Uterus (tissue), 4 donors: ENCODE results near the gene GSAP. TPM values are rescaled to one million over a fixed set of nuclear protein-coding genes. Genes with fewer than 3 reads are reported as not detected.

ENCODE experiments used
- DNase-seq, 2 donors: peaks; one replicate each; pipeline ENCODE4 v3.0.0-alpha.2; 2019 to 2020
- H3K27ac ChIP-seq, 2 donors: fragments of 200-600 bp; sonication (generic); 1 replicate in 1 of 2; 2 replicates in 1 of 2; pipeline ENCODE4 v1.5.1; 2016 to 2018
- H3K27me3 ChIP-seq, 2 donors: fragments of 200-600 bp; sonication (generic); one replicate each; pipeline ENCODE4 v1.5.1; 2018 to 2019; ENCODE audit warnings: control low read depth in 1 of 2
- H3K36me3 ChIP-seq, 2 donors: fragments of 200-600 bp; sonication (generic); one replicate each; pipeline ENCODE4 v1.5.1; 2019; ENCODE audit warnings: control low read depth in 1 of 2
- H3K4me1 ChIP-seq, 2 donors: fragments of 200-600 bp; sonication (generic); one replicate each; pipeline ENCODE4 v1.5.1; 2018 to 2019; ENCODE audit warnings: control low read depth in 1 of 2
- H3K4me3 ChIP-seq, 2 donors: fragments of 200-600 bp; sonication (generic); 1 replicate in 1 of 2; 2 replicates in 1 of 2; pipeline ENCODE4 v1.5.1; 2018 to 2019; ENCODE audit warnings: mild to moderate bottlenecking in 1 of 2
- H3K9me3 ChIP-seq, 2 donors: fragments of 200-600 bp; sonication (generic); one replicate each; pipeline ENCODE4 v1.5.1; 2019; ENCODE audit warnings: control low read depth in 1 of 2
- POLR2A ChIP-seq, 2 donors: fragments of 450-650 bp; IDR thresholded peaks; one replicate each; pipeline ENCODE4 v1.6.1; 2016; ENCODE audit warnings: antibody characterized with exemption in 2 of 2, mild to moderate bottlenecking in 1 of 2, moderate library complexity in 1 of 2
- intact Hi-C: fragments of 100-400 bp; cut with DNase I; formaldehyde crosslinking; loops from one replicate; pipeline ENCODE4 v1.15.1; 2023; ENCODE audit warnings: low total_unique reads
- total RNA-seq, 4 donors: library from RNA; depleted of rRNA in 3 of 4; stranded (reverse); fragments of >200 nt in 3 of 4; gene quantifications; one replicate each; pipeline versions ENCODE4 v1.1.0 to v1.2.4, GENCODE V29; 2014 to 2023
- TF ChIP-seq, protein P1 (sequence below), 4 experiments: fragments of 200-600 bp in 2 of 4; fragments of 450-650 bp in 2 of 4; sonication (generic) in 2 of 4; IDR thresholded peaks; one replicate each; pipeline ENCODE4 v1.5.1; 2016 to 2019; ENCODE audit warnings: antibody characterized with exemption in 4 of 4, mild to moderate bottlenecking in 2 of 4, moderate library complexity in 1 of 4
- donor health status: DM: yes; HTN: yes; CAD: no.

The GSAP gene
- total RNA-seq, 4 donors from 2014 or later, result 3.6 to 24.1 (median 13.1) TPM

DNA sequence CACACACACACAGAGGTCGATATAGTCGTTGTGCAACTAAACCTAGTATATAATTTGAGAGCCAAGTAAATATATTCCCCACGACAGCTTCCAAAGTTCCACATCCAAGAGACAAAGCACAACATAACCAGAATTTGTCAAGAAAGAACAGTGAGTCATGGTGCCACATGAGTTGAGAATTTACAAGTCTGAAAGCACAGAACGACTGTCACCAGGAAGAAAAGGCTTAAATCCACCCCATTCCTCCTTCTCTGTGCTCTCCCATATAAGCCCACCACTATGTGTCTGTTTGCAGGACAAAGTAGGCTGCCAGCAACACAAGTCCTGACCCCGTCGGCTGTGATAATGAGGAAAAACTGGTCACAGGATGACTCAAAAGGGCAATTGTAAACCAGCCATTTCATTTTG, 32.8 kb downstream of the GSAP start:
- H3K36me3 ChIP-seq, result no peaks in the 10 kb centered on the region
- H3K27ac ChIP-seq, result no peak overlapping the region
- intact Hi-C loops, result no loop called here
- no peaks in the 10 kb centered on the region for H3K4me1 ChIP-seq
- no peak overlapping the region for H3K4me3 ChIP-seq
- DNase-seq, result no peak
- no peaks in the 10 kb centered on the region for H3K27me3 ChIP-seq
- TF ChIP-seq, protein P1, sequence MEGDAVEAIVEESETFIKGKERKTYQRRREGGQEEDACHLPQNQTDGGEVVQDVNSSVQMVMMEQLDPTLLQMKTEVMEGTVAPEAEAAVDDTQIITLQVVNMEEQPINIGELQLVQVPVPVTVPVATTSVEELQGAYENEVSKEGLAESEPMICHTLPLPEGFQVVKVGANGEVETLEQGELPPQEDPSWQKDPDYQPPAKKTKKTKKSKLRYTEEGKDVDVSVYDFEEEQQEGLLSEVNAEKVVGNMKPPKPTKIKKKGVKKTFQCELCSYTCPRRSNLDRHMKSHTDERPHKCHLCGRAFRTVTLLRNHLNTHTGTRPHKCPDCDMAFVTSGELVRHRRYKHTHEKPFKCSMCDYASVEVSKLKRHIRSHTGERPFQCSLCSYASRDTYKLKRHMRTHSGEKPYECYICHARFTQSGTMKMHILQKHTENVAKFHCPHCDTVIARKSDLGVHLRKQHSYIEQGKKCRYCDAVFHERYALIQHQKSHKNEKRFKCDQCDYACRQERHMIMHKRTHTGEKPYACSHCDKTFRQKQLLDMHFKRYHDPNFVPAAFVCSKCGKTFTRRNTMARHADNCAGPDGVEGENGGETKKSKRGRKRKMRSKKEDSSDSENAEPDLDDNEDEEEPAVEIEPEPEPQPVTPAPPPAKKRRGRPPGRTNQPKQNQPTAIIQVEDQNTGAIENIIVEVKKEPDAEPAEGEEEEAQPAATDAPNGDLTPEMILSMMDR (IDR thresholded peaks at IDR 0.05), result no peak
- TF ChIP-seq POLR2A (IDR thresholded peaks at IDR 0.05), result no peak
- no peaks in the 10 kb centered on the region for H3K9me3 ChIP-seq

DNA sequence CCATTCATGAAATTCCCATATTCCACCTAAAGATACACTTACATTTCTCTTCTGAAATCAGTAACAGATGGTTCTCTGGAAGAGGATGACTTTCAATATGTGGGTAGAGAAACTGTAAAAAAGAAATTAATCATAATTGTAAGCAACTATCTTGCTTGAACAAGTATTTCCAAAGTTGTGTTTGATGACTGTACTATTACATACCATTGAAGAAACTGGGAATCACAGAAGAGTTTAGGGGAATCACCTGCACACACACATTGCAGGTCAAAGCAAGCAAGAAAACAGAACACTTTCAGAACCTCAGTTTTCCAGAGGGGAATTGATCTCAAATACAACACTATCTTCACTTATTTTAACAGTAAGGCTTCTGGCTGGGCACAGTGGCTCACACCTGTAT, 33.6 kb downstream of the GSAP start:
- H3K27me3 ChIP-seq, result no peaks in the 10 kb centered on the region
- H3K9me3 ChIP-seq, result no peaks in the 10 kb centered on the region
- H3K36me3 ChIP-seq, result no peaks in the 10 kb centered on the region
- intact Hi-C loops, result no loop called here
- H3K27ac ChIP-seq, result no peak overlapping the region
- no peaks in the 10 kb centered on the region for H3K4me1 ChIP-seq
- TF ChIP-seq, protein P1 (IDR thresholded peaks at IDR 0.05), result no peak
- TF ChIP-seq POLR2A (IDR thresholded peaks at IDR 0.05), result no peak
- no peak for DNase-seq
- H3K4me3 ChIP-seq, result no peak overlapping the region

DNA sequence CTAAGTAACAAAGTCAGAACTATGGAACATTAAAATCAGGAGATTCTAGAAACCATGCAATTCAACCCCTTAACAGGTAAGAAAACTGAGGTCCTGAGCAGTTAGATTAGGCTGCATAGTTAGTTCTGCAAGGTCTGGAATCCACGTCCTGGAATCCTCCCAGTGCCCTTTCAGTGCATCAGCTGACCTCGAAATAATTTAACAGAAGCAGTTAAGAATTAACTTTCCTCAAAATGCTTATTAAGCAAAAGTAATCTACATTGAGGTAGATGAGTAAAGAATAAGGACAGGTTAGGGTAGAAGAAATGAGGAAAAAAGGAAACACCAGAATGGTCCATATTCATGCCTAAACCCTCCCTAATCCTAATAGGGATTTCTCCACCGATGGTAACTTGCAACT, 37.6 kb downstream of the GSAP start:
- Histone ChIP-seq H3K4me1 (no peaks in the 10 kb centered on the region), H3K27me3 (no peaks in the 10 kb centered on the region), H3K9me3 (no peaks in the 10 kb centered on the region), H3K36me3 (no peaks in the 10 kb centered on the region), H3K4me3 (no peak overlapping the region), H3K27ac (no peak overlapping the region)
- no peak for DNase-seq
- intact Hi-C loops, result no loop called here
- TF ChIP-seq, protein P1 (IDR thresholded peaks at IDR 0.05), result no peak

GRCh38 chr7:77370606-77371005, 45.5 kb downstream of the GSAP start:
- no peaks in the 10 kb centered on the region for H3K9me3 ChIP-seq
- H3K36me3 ChIP-seq, result no peaks in the 10 kb centered on the region
- H3K4me3 ChIP-seq, result no peak overlapping the region
- H3K4me1 ChIP-seq, result no peaks in the 10 kb centered on the region
- H3K27me3 ChIP-seq, result no peaks in the 10 kb centered on the region
- TF ChIP-seq, protein P1 (IDR thresholded peaks at IDR 0.05), result no peak
- no peak for DNase-seq
- intact Hi-C loops, result no loop called here
- no peak overlapping the region for H3K27ac ChIP-seq

- Histone ChIP-seq H3K9me3 (no peaks in the 10 kb centered on the region), H3K27me3 (no peaks in the 10 kb centered on the region), H3K27ac (no peak overlapping the region), H3K36me3 (no peaks in the 10 kb centered on the region), H3K4me3 (no peak overlapping the region), H3K4me1 (no peaks in the 10 kb centered on the region)
- no peak for DNase-seq
- TF ChIP-seq, protein P1 (IDR thresholded peaks at IDR 0.05), result no peak
- TF ChIP-seq POLR2A (IDR thresholded peaks at IDR 0.05), result no peak
- intact Hi-C loops, result no loop called here
Measured at GRCh38 chr7:77368974-77369373, 47.2 kb downstream of the GSAP start.
